Measurements from ENCODE around the gene IL1RL2. TPM values are rescaled to one million over a fixed set of nuclear protein-coding genes. Genes with fewer than 3 reads are reported as not detected.

The IL1RL2 gene
- 10.6 and 13.7 TPM in 2 replicates for total RNA-seq

GRCh38 chr2:102186791-102187495, at the start of gene IL1RL2:
TSS of gene IL1RL2 (plus strand) at chr2:102187023. CDS start at chr2:102187868, 845 bp downstream.

GRCh38 chr2:102141970-102142828, 44.6 kb upstream of the IL1RL2 start, which contains the start of gene IL1R1:
TSS of gene IL1R1 (plus strand) at chr2:102142746. CDS start at chr2:102157725, 14,979 bp downstream.

Other genes starting within 250 kb of the IL1RL2 start
- gene IL1R2, start 195.1 kb upstream of the IL1RL2 start, total RNA-seq: 3.1 and 18.5 TPM in 2 replicates
- gene IL1R1, start 44.3 kb upstream of the IL1RL2 start, total RNA-seq: 135 and 233 TPM in 2 replicates
- gene IL1RL1, start 124.5 kb downstream of the IL1RL2 start, total RNA-seq: not detected in 2 replicates
- 1.7 and 4.3 TPM in 2 replicates for gene IL18R1, start 168.8 kb downstream of the IL1RL2 start, total RNA-seq
- gene IL18RAP, start 236.1 kb downstream of the IL1RL2 start, total RNA-seq: 0.11 TPM in 1 of 2 replicates, not detected in the other

Measured in placental epithelial cell (primary cell).